Left ventricle myocardium superior (tissue), 1 donor: ENCODE data around the gene ESF1. TPM values are rescaled to one million over a fixed set of nuclear protein-coding genes. Genes with fewer than 3 reads are reported as not detected.

Experiments
- total RNA-seq: library from RNA; stranded (reverse); fragmentation: NEBNext Ultra II Directional; extraction: Animal tissue kit (Norgen Biotek cat#: 25700); gene quantifications from one replicate; pipeline ENCODE4 v1.2.1, GENCODE V29; 2021
- donor health status: DM: no; HTN: yes; CAD: no; lungs with severe emphysema.

Gene ESF1
- total RNA-seq, 1 donor from 2014 or later: 13.7 TPM

Other genes with a start within 250 kb of the ESF1 start
- gene TASP1, start 146.0 kb downstream of the ESF1 start, total RNA-seq: 5.0 TPM
- 67.4 TPM for gene NDUFAF5, start 109 bp upstream of the ESF1 start, total RNA-seq
- gene SEL1L2, start 205.7 kb upstream of the ESF1 start, total RNA-seq: 0.40 TPM
- 3.5 TPM for gene MACROD2, start 210.6 kb upstream of the ESF1 start, total RNA-seq